Neural crest cell (in vitro differentiated cells): ENCODE measurements around the gene CTDSP1. TPM values are rescaled to one million over a fixed set of nuclear protein-coding genes. Genes with fewer than 3 reads are reported as not detected.

Experiments
- DNase-seq: peaks from one replicate; pipeline ENCODE4 v3.0.0; 2021; ENCODE audit warnings: low read depth, mixed read lengths, low spot score
- H3K27ac Mint-ChIP-seq: one replicate; pipeline ENCODE4 v1.8.0; 2021; ENCODE audit warnings: mild to moderate bottlenecking, mixed read lengths; ENCODE audit not compliant: unreplicated experiment
- H3K27me3 Mint-ChIP-seq: 2 replicates; pipeline ENCODE4 v1.8.0; 2021; ENCODE audit warnings: low read depth, mild to moderate bottlenecking, mixed read lengths
- H3K36me3 Mint-ChIP-seq: 2 replicates; pipeline ENCODE4 v1.8.0; 2021; ENCODE audit warnings: low read depth, mild to moderate bottlenecking, mixed read lengths
- H3K4me1 Mint-ChIP-seq: 2 replicates; pipeline ENCODE4 v1.8.0; 2021; ENCODE audit warnings: mixed read lengths
- H3K4me3 Mint-ChIP-seq: one replicate; pipeline ENCODE4 v1.8.0; 2021; ENCODE audit warnings: mild to moderate bottlenecking, mixed read lengths
- H3K9me3 Mint-ChIP-seq: 2 replicates; pipeline ENCODE4 v1.8.0; 2021; ENCODE audit warnings: mixed read lengths
- total RNA-seq: library from RNA; stranded (reverse); gene quantifications from 2 replicates; pipeline ENCODE4 v1.2.1, GENCODE V29; 2021
- TF ChIP-seq, protein P1 (sequence below): fragments of 200-600 bp; sonication (generic); conservative IDR thresholded peaks from 2 replicates; pipeline ENCODE4 v1.5.0; 2021; ENCODE audit warnings: antibody characterized with exemption, mild to moderate bottlenecking

The CTDSP1 gene
- total RNA-seq, 1 donor from 2014 or later, result 46.4 TPM

GRCh38 chr2:218430721-218431120 is 31.1 kb downstream of the CTDSP1 start:
- no peak for DNase-seq
- H3K4me1 Mint-ChIP-seq, result peaks cover 6% of the 10 kb centered on the region
- H3K9me3 Mint-ChIP-seq, result no peaks in the 10 kb centered on the region
- no peaks in the 10 kb centered on the region for H3K36me3 Mint-ChIP-seq
- no peak overlapping the region for H3K27ac Mint-ChIP-seq
- peaks cover 3% of the 10 kb centered on the region for H3K27me3 Mint-ChIP-seq
- no peak overlapping the region for H3K4me3 Mint-ChIP-seq
- TF ChIP-seq, protein P1, sequence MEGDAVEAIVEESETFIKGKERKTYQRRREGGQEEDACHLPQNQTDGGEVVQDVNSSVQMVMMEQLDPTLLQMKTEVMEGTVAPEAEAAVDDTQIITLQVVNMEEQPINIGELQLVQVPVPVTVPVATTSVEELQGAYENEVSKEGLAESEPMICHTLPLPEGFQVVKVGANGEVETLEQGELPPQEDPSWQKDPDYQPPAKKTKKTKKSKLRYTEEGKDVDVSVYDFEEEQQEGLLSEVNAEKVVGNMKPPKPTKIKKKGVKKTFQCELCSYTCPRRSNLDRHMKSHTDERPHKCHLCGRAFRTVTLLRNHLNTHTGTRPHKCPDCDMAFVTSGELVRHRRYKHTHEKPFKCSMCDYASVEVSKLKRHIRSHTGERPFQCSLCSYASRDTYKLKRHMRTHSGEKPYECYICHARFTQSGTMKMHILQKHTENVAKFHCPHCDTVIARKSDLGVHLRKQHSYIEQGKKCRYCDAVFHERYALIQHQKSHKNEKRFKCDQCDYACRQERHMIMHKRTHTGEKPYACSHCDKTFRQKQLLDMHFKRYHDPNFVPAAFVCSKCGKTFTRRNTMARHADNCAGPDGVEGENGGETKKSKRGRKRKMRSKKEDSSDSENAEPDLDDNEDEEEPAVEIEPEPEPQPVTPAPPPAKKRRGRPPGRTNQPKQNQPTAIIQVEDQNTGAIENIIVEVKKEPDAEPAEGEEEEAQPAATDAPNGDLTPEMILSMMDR, result no peak

- Mint-ChIP-seq H3K4me1 (peaks cover 6% of the 10 kb centered on the region), H3K27ac (no peak overlapping the region), H3K9me3 (no peaks in the 10 kb centered on the region), H3K36me3 (no peaks in the 10 kb centered on the region), H3K4me3 (no peak overlapping the region), H3K27me3 (peaks cover 3% of the 10 kb centered on the region)
- TF ChIP-seq, protein P1, result no peak
- DNase-seq, result no peak
These were observed 32.2 kb downstream of the CTDSP1 start for GRCh38 chr2:218431878-218432277.

DNA sequence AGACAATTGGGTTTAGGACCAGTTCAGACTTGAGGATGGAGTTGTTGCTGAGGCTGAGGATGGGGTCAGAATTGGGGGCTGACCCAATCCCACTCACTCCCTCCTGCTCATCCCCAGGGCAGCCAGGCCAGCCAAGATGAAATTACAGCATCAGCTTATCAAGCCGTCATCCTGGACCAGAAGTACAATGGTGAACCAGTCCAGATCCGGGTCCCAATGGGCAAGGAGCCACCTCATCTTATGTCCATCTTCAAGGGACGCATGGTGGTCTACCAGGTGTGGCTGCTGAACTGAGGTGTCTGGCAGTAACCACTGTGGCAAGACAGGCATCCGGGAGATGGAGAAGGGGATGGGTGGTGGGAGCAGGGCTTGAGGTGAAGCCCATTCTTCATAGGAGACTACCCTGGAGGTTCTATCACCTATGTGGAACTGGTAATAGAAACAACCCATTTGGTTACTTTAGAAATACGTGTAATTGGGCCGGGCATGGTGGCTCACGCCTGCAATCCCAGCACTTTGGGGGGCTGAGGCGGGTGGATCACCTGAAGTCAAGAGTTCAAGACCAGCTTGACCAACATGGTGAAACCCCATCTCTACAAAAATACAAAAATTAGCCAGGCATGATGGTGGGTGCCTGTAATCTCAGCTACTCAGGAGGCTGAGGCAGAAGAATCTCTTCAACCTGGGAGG is 33.2 kb downstream of the CTDSP1 start:
- Mint-ChIP-seq H3K4me3 (no peak overlapping the region), H3K4me1 (peaks cover 6% of the 10 kb centered on the region), H3K27ac (no peak overlapping the region), H3K9me3 (no peaks in the 10 kb centered on the region), H3K36me3 (no peaks in the 10 kb centered on the region), H3K27me3 (peaks cover 3% of the 10 kb centered on the region)
- no peak for DNase-seq
- TF ChIP-seq, protein P1, result no peak

DNA sequence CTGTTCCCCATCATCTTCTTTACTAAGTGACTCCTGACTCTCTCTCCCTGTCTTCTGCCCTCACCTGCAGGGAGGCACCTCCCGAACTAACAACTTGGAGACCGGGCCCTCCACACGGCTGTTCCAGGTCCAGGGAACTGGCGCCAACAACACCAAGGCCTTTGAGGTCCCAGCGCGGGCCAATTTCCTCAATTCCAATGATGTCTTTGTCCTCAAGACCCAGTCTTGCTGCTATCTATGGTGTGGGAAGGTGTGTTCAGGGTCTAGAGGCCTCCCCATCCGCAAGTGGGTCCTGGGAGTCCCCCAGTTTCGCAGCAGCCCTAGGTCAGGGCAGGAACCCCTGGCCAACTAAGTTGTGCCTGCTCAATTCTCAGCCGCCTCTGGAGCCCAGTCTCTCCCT is 34.8 kb downstream of the CTDSP1 start:
- no peaks in the 10 kb centered on the region for H3K9me3 Mint-ChIP-seq
- H3K4me3 Mint-ChIP-seq, result no peak overlapping the region
- peaks cover 3% of the 10 kb centered on the region for H3K27me3 Mint-ChIP-seq
- no peak for DNase-seq
- peaks cover 6% of the 10 kb centered on the region for H3K4me1 Mint-ChIP-seq
- TF ChIP-seq, protein P1, result no peak
- H3K36me3 Mint-ChIP-seq, result no peaks in the 10 kb centered on the region
- H3K27ac Mint-ChIP-seq, result no peak overlapping the region

DNA sequence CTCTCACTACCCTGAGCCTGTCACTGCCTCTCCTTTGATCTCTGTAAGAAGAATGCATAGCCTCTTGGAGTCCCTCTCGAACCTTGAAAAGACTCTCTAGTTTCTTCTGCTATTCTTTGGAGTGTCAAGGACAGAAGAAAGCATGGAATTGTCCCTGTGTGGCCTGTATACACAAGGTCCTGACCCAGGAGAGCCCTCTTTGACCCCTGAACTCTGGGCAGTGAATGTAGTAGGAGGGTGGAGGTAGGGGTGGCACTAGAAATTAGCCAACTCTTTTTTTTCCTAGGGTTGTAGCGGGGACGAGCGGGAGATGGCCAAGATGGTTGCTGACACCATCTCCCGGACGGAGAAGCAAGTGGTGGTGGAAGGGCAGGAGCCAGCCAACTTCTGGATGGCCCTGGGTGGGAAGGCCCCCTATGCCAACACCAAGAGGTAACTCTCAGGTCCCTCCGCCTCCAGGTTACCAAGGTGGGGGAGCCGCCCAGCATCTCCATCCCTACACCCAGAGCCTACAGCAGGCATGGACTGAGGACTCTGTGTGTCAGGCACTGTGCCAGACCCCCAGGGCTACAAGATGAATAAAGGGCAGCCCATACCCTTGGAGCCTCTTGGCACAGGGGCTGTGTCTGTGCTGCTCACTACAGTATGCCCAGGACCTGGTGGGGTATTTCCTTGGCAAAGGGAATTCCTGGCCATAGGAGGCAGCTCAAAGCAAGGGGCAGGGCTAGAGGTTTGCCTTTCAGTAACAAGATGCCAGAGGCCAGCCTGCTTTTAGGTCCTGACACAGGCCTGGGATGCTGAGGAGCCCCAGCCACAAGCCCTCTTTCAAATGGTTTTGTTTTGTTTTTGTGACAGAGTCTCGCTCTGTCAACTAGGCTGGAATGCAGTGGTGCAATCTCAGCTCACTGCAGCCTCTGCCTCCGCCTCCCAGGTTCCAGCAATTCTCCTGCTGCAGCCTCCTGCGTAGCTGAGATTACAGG is 35.6 kb downstream of the CTDSP1 start:
- Mint-ChIP-seq H3K4me3 (no peak overlapping the region), H3K4me1 (peaks cover 6% of the 10 kb centered on the region), H3K9me3 (no peaks in the 10 kb centered on the region), H3K27me3 (peaks cover 3% of the 10 kb centered on the region), H3K36me3 (no peaks in the 10 kb centered on the region), H3K27ac (no peak overlapping the region)
- DNase-seq, result no peak
- TF ChIP-seq, protein P1, result no peak
